ENCODE data around the gene TXNRD2.

Gene TXNRD2

GRCh38 chr22:19918332-19919106 lies 23.1 kb downstream of the TXNRD2 start:
- Mint-ChIP-seq H3K36me3 (ENCODE audit: low read depth) (peaks cover 18% of the 10 kb centered on the region), H3K9me3 (peaks cover 4% of the 10 kb centered on the region), H3K4me3 (no peak overlapping the region), H3K27me3 (ENCODE audit: low read depth) (no peaks in the 10 kb centered on the region), H3K27ac (no peak overlapping the region), H3K4me1 (ENCODE audit: low read depth) (no peaks in the 10 kb centered on the region)
- DNase-seq (ENCODE audit: low spot score): no peak

- Mint-ChIP-seq H3K27ac (no peak overlapping the region), H3K27me3 (ENCODE audit: low read depth) (no peaks in the 10 kb centered on the region), H3K9me3 (peaks cover 4% of the 10 kb centered on the region), H3K4me3 (no peak overlapping the region), H3K36me3 (ENCODE audit: low read depth) (peaks cover 23% of the 10 kb centered on the region), H3K4me1 (ENCODE audit: low read depth) (no peaks in the 10 kb centered on the region)
- DNase-seq (ENCODE audit: low spot score): no peak
Observed at GRCh38 chr22:19917389-19918138, 24.1 kb downstream of the TXNRD2 start.

GRCh38 chr22:19916941-19917340 lies 24.7 kb downstream of the TXNRD2 start:
- H3K4me3 Mint-ChIP-seq: no peak overlapping the region

GRCh38 chr22:19916006-19916405 lies 25.6 kb downstream of the TXNRD2 start:
- H3K27ac Mint-ChIP-seq: no peak overlapping the region
- no peak for DNase-seq (ENCODE audit: low spot score)
- H3K4me1 Mint-ChIP-seq (ENCODE audit: low read depth): no peaks in the 10 kb centered on the region
- peaks cover 23% of the 10 kb centered on the region for H3K36me3 Mint-ChIP-seq (ENCODE audit: low read depth)
- H3K9me3 Mint-ChIP-seq: peaks cover 4% of the 10 kb centered on the region
- no peaks in the 10 kb centered on the region for H3K27me3 Mint-ChIP-seq (ENCODE audit: low read depth)
- no peak overlapping the region for H3K4me3 Mint-ChIP-seq

More at GRCh38 chr22:19916941-19917340, 24.7 kb downstream of the TXNRD2 start:
- Mint-ChIP-seq H3K36me3 (ENCODE audit: low read depth) (peaks cover 23% of the 10 kb centered on the region), H3K9me3 (peaks cover 4% of the 10 kb centered on the region), H3K27ac (no peak overlapping the region), H3K27me3 (ENCODE audit: low read depth) (no peaks in the 10 kb centered on the region), H3K4me1 (ENCODE audit: low read depth) (no peaks in the 10 kb centered on the region)
- DNase-seq (ENCODE audit: low spot score): no peak

- Mint-ChIP-seq H3K4me3 (no peak overlapping the region), H3K27ac (no peak overlapping the region), H3K27me3 (ENCODE audit: low read depth) (no peaks in the 10 kb centered on the region), H3K4me1 (ENCODE audit: low read depth) (no peaks in the 10 kb centered on the region), H3K9me3 (peaks cover 4% of the 10 kb centered on the region), H3K36me3 (ENCODE audit: low read depth) (peaks cover 23% of the 10 kb centered on the region)
- no peak for DNase-seq (ENCODE audit: low spot score)
Observed at GRCh38 chr22:19915287-19915954, 26.2 kb downstream of the TXNRD2 start.

- H3K36me3 Mint-ChIP-seq (ENCODE audit: low read depth): peaks cover 23% of the 10 kb centered on the region
Observed at GRCh38 chr22:19914201-19914943, 27.2 kb downstream of the TXNRD2 start.

GRCh38 chr22:19913337-19913936 lies 28.2 kb downstream of the TXNRD2 start:
- H3K9me3 Mint-ChIP-seq: peaks cover 4% of the 10 kb centered on the region
- DNase-seq (ENCODE audit: low spot score): no peak
- H3K27ac Mint-ChIP-seq: no peak overlapping the region
- H3K4me1 Mint-ChIP-seq (ENCODE audit: low read depth): peaks cover 2% of the 10 kb centered on the region
- no peak overlapping the region for H3K4me3 Mint-ChIP-seq
- peaks cover 23% of the 10 kb centered on the region for H3K36me3 Mint-ChIP-seq (ENCODE audit: low read depth)
- no peaks in the 10 kb centered on the region for H3K27me3 Mint-ChIP-seq (ENCODE audit: low read depth)

More at GRCh38 chr22:19914201-19914943, 27.2 kb downstream of the TXNRD2 start:
- Mint-ChIP-seq H3K9me3 (peaks cover 4% of the 10 kb centered on the region), H3K27ac (no peak overlapping the region), H3K27me3 (ENCODE audit: low read depth) (no peaks in the 10 kb centered on the region), H3K4me3 (no peak overlapping the region), H3K4me1 (ENCODE audit: low read depth) (peaks cover 2% of the 10 kb centered on the region)
- DNase-seq (ENCODE audit: low spot score): no peak

GRCh38 chr22:19912271-19912999 lies 29.2 kb downstream of the TXNRD2 start:
- peaks cover 23% of the 10 kb centered on the region for H3K36me3 Mint-ChIP-seq (ENCODE audit: low read depth)
- DNase-seq (ENCODE audit: low spot score): no peak
- H3K4me3 Mint-ChIP-seq: no peak overlapping the region
- H3K27me3 Mint-ChIP-seq (ENCODE audit: low read depth): no peaks in the 10 kb centered on the region
- H3K9me3 Mint-ChIP-seq: peaks cover 4% of the 10 kb centered on the region
- peaks cover 2% of the 10 kb centered on the region for H3K4me1 Mint-ChIP-seq (ENCODE audit: low read depth)
- no peak overlapping the region for H3K27ac Mint-ChIP-seq

GRCh38 chr22:19911540-19912270 lies 29.9 kb downstream of the TXNRD2 start:
- no peak overlapping the region for H3K4me3 Mint-ChIP-seq
- DNase-seq (ENCODE audit: low spot score): no peak
- peaks cover 23% of the 10 kb centered on the region for H3K36me3 Mint-ChIP-seq (ENCODE audit: low read depth)
- H3K4me1 Mint-ChIP-seq (ENCODE audit: low read depth): peaks cover 2% of the 10 kb centered on the region
- no peak overlapping the region for H3K27ac Mint-ChIP-seq
- H3K27me3 Mint-ChIP-seq (ENCODE audit: low read depth): no peaks in the 10 kb centered on the region
- peaks cover 4% of the 10 kb centered on the region for H3K9me3 Mint-ChIP-seq

GRCh38 chr22:19910180-19910744 lies 31.4 kb downstream of the TXNRD2 start:
- peak overlapping the region; percentile 74 for H3K27ac Mint-ChIP-seq
- H3K4me1 Mint-ChIP-seq (ENCODE audit: low read depth): peaks cover 4% of the 10 kb centered on the region
- H3K9me3 Mint-ChIP-seq: peaks cover 4% of the 10 kb centered on the region
- no peak overlapping the region for H3K4me3 Mint-ChIP-seq
- H3K36me3 Mint-ChIP-seq (ENCODE audit: low read depth): peaks cover 21% of the 10 kb centered on the region
- DNase-seq (ENCODE audit: low spot score): no peak
- H3K27me3 Mint-ChIP-seq (ENCODE audit: low read depth): no peaks in the 10 kb centered on the region

GRCh38 chr22:19909350-19910179 lies 32.1 kb downstream of the TXNRD2 start:
- DNase-seq (ENCODE audit: low spot score): peak; percentile 57
- Mint-ChIP-seq H3K36me3 (ENCODE audit: low read depth) (peaks cover 15% of the 10 kb centered on the region), H3K27ac (peak overlapping the region; percentile 74), H3K4me1 (ENCODE audit: low read depth) (peaks cover 4% of the 10 kb centered on the region), H3K4me3 (no peak overlapping the region), H3K27me3 (ENCODE audit: low read depth) (no peaks in the 10 kb centered on the region), H3K9me3 (peaks cover 4% of the 10 kb centered on the region)
